ENCODE data around the gene ARMC5. TPM values are rescaled to one million over a fixed set of nuclear protein-coding genes. Genes with fewer than 3 reads are reported as not detected.

Gene ARMC5
- total and polyA plus RNA-seq, 8 donors, result 2.6 to 29.8 (median 11.3) TPM; not detected in 1

- 28 to 57% (median 44%) methylated on average over 11 to 15 of the region's 15 CpGs for WGBS, 5 donors
- Histone ChIP-seq H3K4me3 (peak overlapping the region; percentile 56 to 81 (median 68)), H3K27ac (peak overlapping the region; percentile 48 to 96 (median 88)), H3K9me3 (no peaks in the 10 kb centered on the region), H3K27me3 (peaks cover 0 to 14% (median 0%) of the 10 kb centered on the region in 3 donors), H3K4me1 (peaks cover 20 to 56% (median 44%) of the 10 kb centered on the region in 4 donors), H3K36me3 (peaks cover 15 to 42% (median 37%) of the 10 kb centered on the region in 4 donors)
- TF ChIP-seq EP300 (IDR thresholded peaks at IDR 0.05) (no peak), POLR2AphosphoS5 (IDR thresholded peaks at IDR 0.05) (no peak), POLR2A (IDR thresholded peaks at IDR 0.05) (no peak)
- TF ChIP-seq, protein P1, sequence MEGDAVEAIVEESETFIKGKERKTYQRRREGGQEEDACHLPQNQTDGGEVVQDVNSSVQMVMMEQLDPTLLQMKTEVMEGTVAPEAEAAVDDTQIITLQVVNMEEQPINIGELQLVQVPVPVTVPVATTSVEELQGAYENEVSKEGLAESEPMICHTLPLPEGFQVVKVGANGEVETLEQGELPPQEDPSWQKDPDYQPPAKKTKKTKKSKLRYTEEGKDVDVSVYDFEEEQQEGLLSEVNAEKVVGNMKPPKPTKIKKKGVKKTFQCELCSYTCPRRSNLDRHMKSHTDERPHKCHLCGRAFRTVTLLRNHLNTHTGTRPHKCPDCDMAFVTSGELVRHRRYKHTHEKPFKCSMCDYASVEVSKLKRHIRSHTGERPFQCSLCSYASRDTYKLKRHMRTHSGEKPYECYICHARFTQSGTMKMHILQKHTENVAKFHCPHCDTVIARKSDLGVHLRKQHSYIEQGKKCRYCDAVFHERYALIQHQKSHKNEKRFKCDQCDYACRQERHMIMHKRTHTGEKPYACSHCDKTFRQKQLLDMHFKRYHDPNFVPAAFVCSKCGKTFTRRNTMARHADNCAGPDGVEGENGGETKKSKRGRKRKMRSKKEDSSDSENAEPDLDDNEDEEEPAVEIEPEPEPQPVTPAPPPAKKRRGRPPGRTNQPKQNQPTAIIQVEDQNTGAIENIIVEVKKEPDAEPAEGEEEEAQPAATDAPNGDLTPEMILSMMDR (IDR thresholded peaks at IDR 0.05), result no peak
- DNase-seq, result no peak
- intact Hi-C loops (cut with DNase I; ENCODE audit: low total_unique reads), result no loop called here
Measured at GRCh38 chr16:31471241-31471874, 12.1 kb downstream of the ARMC5 start.

GRCh38 chr16:31471875-31472708 is 12.8 kb downstream of the ARMC5 start, which contains the start of gene TGFB1I1:
Gene TGFB1I1, plus strand, starts transcription at chr16:31472152. Its CDS starts 37 bp downstream, at chr16:31472189.
- 0 to 2% (median 1%) methylated on average over 27 to 63 of the region's 63 CpGs for WGBS, 5 donors
- Histone ChIP-seq H3K27me3 (peaks cover 0 to 14% (median 0%) of the 10 kb centered on the region in 3 donors), H3K36me3 (peaks cover 12 to 42% (median 35%) of the 10 kb centered on the region in 4 donors), H3K27ac (peak within 1 kb of the TSS; percentile 70 to 96 (median 88)), H3K4me3 (peak within 1 kb of the TSS; percentile 56 to 81 (median 68)), H3K4me1 (peaks cover 24 to 62% (median 51%) of the 10 kb centered on the region in 4 donors), H3K9me3 (no peaks in the 10 kb centered on the region)
- DNase-seq, result peak in 1 of 2 donors; percentile 90
- TF ChIP-seq POLR2A (IDR thresholded peaks at IDR 0.05) (no peak), EP300 (IDR thresholded peaks at IDR 0.05) (no peak), POLR2AphosphoS5 (IDR thresholded peaks at IDR 0.05) (no peak)
- TF ChIP-seq, protein P1 (IDR thresholded peaks at IDR 0.05), result no peak
- intact Hi-C loops (cut with DNase I; ENCODE audit: low total_unique reads), result no loop called here

DNA sequence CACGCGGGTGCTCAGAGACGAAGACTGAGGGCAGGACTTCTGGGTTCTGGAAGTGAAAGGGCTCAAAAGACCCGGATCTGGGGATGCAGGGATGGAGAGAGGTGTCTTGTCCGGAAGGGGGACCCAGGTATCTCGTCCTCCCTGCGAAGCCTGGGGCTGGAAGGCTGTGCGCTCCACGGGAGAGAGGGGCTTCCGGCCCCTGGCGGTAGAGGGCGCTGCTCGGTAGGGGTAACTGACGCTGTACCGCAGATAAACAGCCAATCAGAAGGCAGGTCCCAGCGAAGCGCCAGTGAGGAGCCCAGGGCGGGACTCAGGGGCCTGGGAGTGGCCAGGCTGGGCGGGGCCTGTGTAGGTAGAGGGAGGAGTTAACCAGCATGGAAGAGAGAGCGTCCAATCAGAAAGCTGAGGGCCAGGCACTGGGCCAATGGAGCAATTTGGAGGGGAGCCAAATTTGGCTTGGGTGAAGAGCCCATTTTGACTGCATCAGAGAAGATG is 13.5 kb downstream of the ARMC5 start:
- Histone ChIP-seq H3K4me1 (peaks cover 30 to 68% (median 57%) of the 10 kb centered on the region in 4 donors), H3K9me3 (no peaks in the 10 kb centered on the region), H3K36me3 (peaks cover 19 to 45% (median 37%) of the 10 kb centered on the region in 4 donors), H3K27me3 (peaks cover 0 to 14% (median 0%) of the 10 kb centered on the region in 3 donors), H3K27ac (peak overlapping the region; percentile 70 to 96 (median 88)), H3K4me3 (peak overlapping the region; percentile 56 to 81 (median 68))
- TF ChIP-seq POLR2A (IDR thresholded peaks at IDR 0.05) (no peak), EP300 (IDR thresholded peaks at IDR 0.05) (no peak)
- TF ChIP-seq, protein P1 (IDR thresholded peaks at IDR 0.05), result peak in 5 of 7 experiments; percentile 54 to 74 (median 63)
- 20 to 36% (median 33%) methylated on average over 20 of the region's 20 CpGs for WGBS, 5 donors
- intact Hi-C loops (cut with DNase I; ENCODE audit: low total_unique reads), result no loop called here
- peak; percentile 87 to 95 for DNase-seq

Measured in stomach (tissue), 9 donors.